Measurements from ENCODE around the gene ABHD5.

The ABHD5 gene

GRCh38 chr3:43735618-43736017, 44.9 kb downstream of the ABHD5 start:
- TF ChIP-seq EGR1 (IDR thresholded peaks at IDR 0.05) (no peak), TCF12 (IDR thresholded peaks at IDR 0.05; ENCODE audit: low read depth) (no peak), CEBPB (IDR thresholded peaks at IDR 0.05) (no peak), TAF1 (IDR thresholded peaks at IDR 0.05; ENCODE audit: low read depth) (no peak), YY1 (IDR thresholded peaks at IDR 0.05; ENCODE audit: low read depth) (no peak), MAX (IDR thresholded peaks at IDR 0.05) (no peak), EP300 (IDR thresholded peaks at IDR 0.05; ENCODE audit: borderline replicate concordance) (no peak), RAD21 (IDR thresholded peaks at IDR 0.05; ENCODE audit: low read depth) (no peak), REST (IDR thresholded peaks at IDR 0.05; ENCODE audit: low read depth) (no peak)

GRCh38 chr3:43736558-43737440, 46.1 kb downstream of the ABHD5 start:
- TF ChIP-seq REST (IDR thresholded peaks at IDR 0.05; ENCODE audit: low read depth) = no peak
- no peak for TF ChIP-seq CREB1 (IDR thresholded peaks at IDR 0.05; ENCODE audit: low read depth)
- no peak for TF ChIP-seq TCF12 (IDR thresholded peaks at IDR 0.05; ENCODE audit: low read depth)
- no peak for TF ChIP-seq EGR1 (IDR thresholded peaks at IDR 0.05)
- TF ChIP-seq FOXM1 (IDR thresholded peaks at IDR 0.05; ENCODE audit: borderline replicate concordance, low read depth) = no peak
- no peak for TF ChIP-seq EP300 (IDR thresholded peaks at IDR 0.05; ENCODE audit: borderline replicate concordance)
- no peak for TF ChIP-seq CEBPB (IDR thresholded peaks at IDR 0.05)
- no peak for TF ChIP-seq NFIC (IDR thresholded peaks at IDR 0.05)

- TF ChIP-seq RAD21 (IDR thresholded peaks at IDR 0.05; ENCODE audit: low read depth) (no peak), REST (IDR thresholded peaks at IDR 0.05; ENCODE audit: low read depth) (no peak), TEAD4 (IDR thresholded peaks at IDR 0.05) (no peak), MAX (IDR thresholded peaks at IDR 0.05) (no peak), CREB1 (IDR thresholded peaks at IDR 0.05; ENCODE audit: low read depth) (no peak), ZBTB7A (IDR thresholded peaks at IDR 0.05; ENCODE audit: low read depth) (no peak)
Observed at GRCh38 chr3:43738305-43738704, 47.6 kb downstream of the ABHD5 start.

GRCh38 chr3:43742920-43743319, 52.2 kb downstream of the ABHD5 start:
- peak; percentile 51 for TF ChIP-seq RAD21 (IDR thresholded peaks at IDR 0.05; ENCODE audit: low read depth)
- TF ChIP-seq CREB1 (IDR thresholded peaks at IDR 0.05; ENCODE audit: low read depth) = no peak
- no peak for TF ChIP-seq TCF12 (IDR thresholded peaks at IDR 0.05; ENCODE audit: low read depth)

GRCh38 chr3:43747641-43748040, 56.9 kb downstream of the ABHD5 start:
- TF ChIP-seq CREB1 (IDR thresholded peaks at IDR 0.05; ENCODE audit: low read depth) = no peak
- no peak for TF ChIP-seq USF1 (IDR thresholded peaks at IDR 0.05)
- no peak for TF ChIP-seq TCF12 (IDR thresholded peaks at IDR 0.05; ENCODE audit: low read depth)
- TF ChIP-seq NFIC (IDR thresholded peaks at IDR 0.05) = no peak
- TF ChIP-seq MAX (IDR thresholded peaks at IDR 0.05) = no peak
- no peak for TF ChIP-seq YY1 (IDR thresholded peaks at IDR 0.05; ENCODE audit: low read depth)
- TF ChIP-seq ZBTB7A (IDR thresholded peaks at IDR 0.05; ENCODE audit: low read depth) = no peak
